ENCODE results near the gene TMEM81.

TMEM81 gene

GRCh38 chr1:205054013-205054412 is 30.2 kb downstream of the TMEM81 start:
- TF ChIP-seq, protein P1, sequence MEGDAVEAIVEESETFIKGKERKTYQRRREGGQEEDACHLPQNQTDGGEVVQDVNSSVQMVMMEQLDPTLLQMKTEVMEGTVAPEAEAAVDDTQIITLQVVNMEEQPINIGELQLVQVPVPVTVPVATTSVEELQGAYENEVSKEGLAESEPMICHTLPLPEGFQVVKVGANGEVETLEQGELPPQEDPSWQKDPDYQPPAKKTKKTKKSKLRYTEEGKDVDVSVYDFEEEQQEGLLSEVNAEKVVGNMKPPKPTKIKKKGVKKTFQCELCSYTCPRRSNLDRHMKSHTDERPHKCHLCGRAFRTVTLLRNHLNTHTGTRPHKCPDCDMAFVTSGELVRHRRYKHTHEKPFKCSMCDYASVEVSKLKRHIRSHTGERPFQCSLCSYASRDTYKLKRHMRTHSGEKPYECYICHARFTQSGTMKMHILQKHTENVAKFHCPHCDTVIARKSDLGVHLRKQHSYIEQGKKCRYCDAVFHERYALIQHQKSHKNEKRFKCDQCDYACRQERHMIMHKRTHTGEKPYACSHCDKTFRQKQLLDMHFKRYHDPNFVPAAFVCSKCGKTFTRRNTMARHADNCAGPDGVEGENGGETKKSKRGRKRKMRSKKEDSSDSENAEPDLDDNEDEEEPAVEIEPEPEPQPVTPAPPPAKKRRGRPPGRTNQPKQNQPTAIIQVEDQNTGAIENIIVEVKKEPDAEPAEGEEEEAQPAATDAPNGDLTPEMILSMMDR (conservative IDR thresholded peaks at IDR 0.05; ENCODE audit: low read depth, low read length), result no peak
- no peak overlapping the region for H3K4me3 ChIP-seq (ENCODE audit: low read length)
- DNase-seq (ENCODE audit: low read depth), result no peak

- DNase-seq (ENCODE audit: low read depth), result no peak
- no peak overlapping the region for H3K4me3 ChIP-seq (ENCODE audit: low read length)
Observed at GRCh38 chr1:205053296-205053695, 31.0 kb downstream of the TMEM81 start.

DNA sequence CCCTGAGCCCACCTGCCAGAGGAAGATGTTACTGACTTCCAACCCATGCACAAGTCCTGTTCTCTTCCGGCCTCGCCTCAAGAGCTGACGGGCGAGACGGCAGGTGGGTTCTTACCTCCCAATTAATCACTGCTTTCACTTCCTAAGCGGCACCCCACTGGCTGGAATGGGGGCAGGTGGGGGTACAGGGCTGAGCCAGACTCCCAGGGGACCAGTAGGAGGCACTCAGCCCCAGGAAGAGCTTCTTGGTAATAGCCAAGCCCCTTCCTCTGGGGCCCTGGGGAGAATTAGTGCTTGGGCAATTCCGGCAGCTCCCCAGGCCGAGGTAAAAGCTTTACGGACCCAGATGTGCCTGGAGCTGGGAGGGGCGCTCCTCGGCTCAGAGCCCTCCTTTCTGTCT is 31.6 kb downstream of the TMEM81 start:
- no peak overlapping the region for H3K4me3 ChIP-seq (ENCODE audit: low read length)
- TF ChIP-seq, protein P1 (conservative IDR thresholded peaks at IDR 0.05; ENCODE audit: low read depth, low read length), result no peak
- DNase-seq (ENCODE audit: low read depth), result no peak

More at GRCh38 chr1:205053296-205053695, 31.0 kb downstream of the TMEM81 start:
- TF ChIP-seq, protein P1 (conservative IDR thresholded peaks at IDR 0.05; ENCODE audit: low read depth, low read length), result no peak

GRCh38 chr1:205049479-205049878 is 34.8 kb downstream of the TMEM81 start:
- no peak for DNase-seq (ENCODE audit: low read depth)
- TF ChIP-seq, protein P1 (conservative IDR thresholded peaks at IDR 0.05; ENCODE audit: low read depth, low read length), result no peak
- no peak overlapping the region for H3K4me3 ChIP-seq (ENCODE audit: low read length)

DNA sequence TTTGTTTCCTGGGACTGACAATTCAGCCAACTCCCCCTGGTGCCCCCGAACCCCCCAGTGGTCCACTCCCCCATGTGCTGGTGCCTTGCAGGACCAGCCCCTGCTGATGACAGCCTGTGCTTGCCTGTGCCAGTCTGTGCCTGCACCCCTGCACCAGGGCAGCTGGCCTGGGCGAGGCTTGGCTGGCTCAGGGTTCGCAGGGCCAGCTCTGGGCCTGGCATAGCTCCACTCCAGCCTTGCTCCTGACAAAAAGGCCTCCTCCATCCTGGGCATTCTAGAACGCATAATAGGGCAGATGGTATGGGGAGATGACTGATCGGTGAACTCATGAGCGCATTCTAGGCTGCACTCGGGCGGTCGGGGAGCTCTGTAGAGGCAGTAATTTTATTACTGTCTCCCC is 35.9 kb downstream of the TMEM81 start:
- DNase-seq (ENCODE audit: low read depth), result no peak
- H3K4me3 ChIP-seq (ENCODE audit: low read length), result no peak overlapping the region
- TF ChIP-seq, protein P1 (conservative IDR thresholded peaks at IDR 0.05; ENCODE audit: low read depth, low read length), result no peak

DNA sequence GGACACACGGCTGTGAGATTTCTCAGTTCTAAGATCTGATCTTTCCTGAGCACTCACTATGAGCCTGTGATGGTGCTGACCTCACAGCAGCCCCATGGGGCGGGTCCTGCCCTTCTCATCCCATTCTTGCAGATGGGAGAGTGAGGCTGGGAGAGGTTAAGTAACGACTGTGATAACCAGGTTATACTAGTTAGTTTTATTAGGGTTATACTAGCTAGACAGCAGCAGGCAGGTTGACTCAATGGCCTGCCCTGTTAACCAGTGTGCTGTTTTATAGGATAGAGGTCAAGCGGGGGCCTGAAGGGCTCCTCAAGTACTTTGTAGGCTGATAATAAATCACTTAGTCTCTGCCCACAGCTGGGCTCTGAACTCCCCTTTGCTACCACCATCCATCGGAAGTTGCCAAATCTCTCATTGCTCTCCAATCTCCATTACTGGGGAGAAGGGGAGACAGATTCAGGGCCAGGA is 36.5 kb downstream of the TMEM81 start:
- no peak for DNase-seq (ENCODE audit: low read depth)
- H3K4me3 ChIP-seq (ENCODE audit: low read length), result no peak overlapping the region
- TF ChIP-seq, protein P1 (conservative IDR thresholded peaks at IDR 0.05; ENCODE audit: low read depth, low read length), result no peak

DNA sequence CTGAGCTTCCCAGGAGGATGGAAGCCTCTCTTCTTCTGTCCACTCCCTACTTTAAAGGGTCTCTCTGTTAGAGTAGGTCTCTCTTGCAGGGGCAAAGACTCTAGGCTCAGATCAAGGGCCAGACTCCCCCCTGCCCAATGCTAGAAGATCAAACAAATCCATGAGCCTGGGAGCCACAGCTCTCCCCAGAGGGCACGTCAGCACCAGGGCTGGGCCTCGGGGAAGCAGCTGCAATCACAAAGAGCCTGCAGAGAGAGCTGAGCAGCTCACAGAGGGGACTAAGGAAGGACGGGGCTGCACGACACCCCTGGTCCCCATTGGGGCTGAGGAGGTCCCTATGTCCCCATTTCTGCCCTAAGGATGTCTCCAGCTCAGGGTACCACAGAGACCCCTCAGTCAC is 37.4 kb downstream of the TMEM81 start:
- DNase-seq (ENCODE audit: low read depth), result no peak
- TF ChIP-seq, protein P1 (conservative IDR thresholded peaks at IDR 0.05; ENCODE audit: low read depth, low read length), result no peak
- no peak overlapping the region for H3K4me3 ChIP-seq (ENCODE audit: low read length)
